GM06990 (cell line): ENCODE results near the gene GIMAP8.
A peak's percentile ranks its signal among the peaks of the same experiment; 100 is the strongest.

Experiments
- DNase-seq: peaks from one replicate; pipeline ENCODE4 v3.0.0-alpha.2; 2011; ENCODE audit not compliant: insufficient read length; ENCODE audit errors: extremely low read depth
- H3K27me3 ChIP-seq: replicated peaks from 2 replicates; pipeline ENCODE4 v1.6.0; 2011; ENCODE audit warnings: low read length; ENCODE audit not compliant: control insufficient read depth, insufficient read depth
- H3K36me3 ChIP-seq: 2 replicates; pipeline ENCODE4 v1.5.1; 2011; ENCODE audit warnings: low read length; ENCODE audit not compliant: control insufficient read depth, insufficient read depth
- H3K4me3 ChIP-seq: replicated peaks from 2 replicates; pipeline ENCODE4 v1.5.1; 2011; ENCODE audit warnings: low read depth, mild to moderate bottlenecking, control low read depth, low read length
- TF ChIP-seq, protein P1 (sequence below): IDR thresholded peaks from 2 replicates; pipeline ENCODE4 v1.5.1; 2011; ENCODE audit warnings: low read length, control low read depth, mild to moderate bottlenecking, inconsistent platforms; ENCODE audit not compliant: insufficient read depth, poor library complexity, severe bottlenecking

The GIMAP8 gene

GRCh38 chr7:150511048-150511447 lies 60.6 kb downstream of the GIMAP8 start:
- DNase-seq = no peak
- Histone ChIP-seq H3K4me3 (no peak overlapping the region), H3K27me3 (no peaks in the 10 kb centered on the region), H3K36me3 (no peaks in the 10 kb centered on the region)
- TF ChIP-seq, protein P1, sequence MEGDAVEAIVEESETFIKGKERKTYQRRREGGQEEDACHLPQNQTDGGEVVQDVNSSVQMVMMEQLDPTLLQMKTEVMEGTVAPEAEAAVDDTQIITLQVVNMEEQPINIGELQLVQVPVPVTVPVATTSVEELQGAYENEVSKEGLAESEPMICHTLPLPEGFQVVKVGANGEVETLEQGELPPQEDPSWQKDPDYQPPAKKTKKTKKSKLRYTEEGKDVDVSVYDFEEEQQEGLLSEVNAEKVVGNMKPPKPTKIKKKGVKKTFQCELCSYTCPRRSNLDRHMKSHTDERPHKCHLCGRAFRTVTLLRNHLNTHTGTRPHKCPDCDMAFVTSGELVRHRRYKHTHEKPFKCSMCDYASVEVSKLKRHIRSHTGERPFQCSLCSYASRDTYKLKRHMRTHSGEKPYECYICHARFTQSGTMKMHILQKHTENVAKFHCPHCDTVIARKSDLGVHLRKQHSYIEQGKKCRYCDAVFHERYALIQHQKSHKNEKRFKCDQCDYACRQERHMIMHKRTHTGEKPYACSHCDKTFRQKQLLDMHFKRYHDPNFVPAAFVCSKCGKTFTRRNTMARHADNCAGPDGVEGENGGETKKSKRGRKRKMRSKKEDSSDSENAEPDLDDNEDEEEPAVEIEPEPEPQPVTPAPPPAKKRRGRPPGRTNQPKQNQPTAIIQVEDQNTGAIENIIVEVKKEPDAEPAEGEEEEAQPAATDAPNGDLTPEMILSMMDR = no peak

DNA sequence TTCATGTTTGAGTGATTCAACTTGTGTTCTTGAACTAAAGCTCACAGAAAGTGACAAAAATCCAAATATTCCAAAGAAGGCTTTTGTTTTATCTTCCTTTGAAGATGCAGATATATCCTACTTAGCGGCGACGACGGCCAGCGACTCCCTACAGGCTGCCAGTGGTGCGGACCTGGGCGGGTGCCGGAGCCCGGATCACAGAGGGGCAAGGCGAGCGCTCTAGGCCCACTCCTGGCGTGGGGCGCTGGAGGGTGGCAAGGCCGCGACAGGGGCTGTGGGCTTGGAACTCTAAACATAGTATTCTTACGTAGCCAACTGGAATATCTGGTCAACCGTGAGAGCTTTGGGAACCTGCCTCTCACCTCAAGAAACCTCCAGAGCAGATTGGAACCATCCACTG lies 63.3 kb downstream of the GIMAP8 start:
- no peak overlapping the region for H3K4me3 ChIP-seq
- TF ChIP-seq, protein P1 = no peak
- H3K36me3 ChIP-seq = no peaks in the 10 kb centered on the region
- H3K27me3 ChIP-seq = no peaks in the 10 kb centered on the region
- DNase-seq = no peak

DNA sequence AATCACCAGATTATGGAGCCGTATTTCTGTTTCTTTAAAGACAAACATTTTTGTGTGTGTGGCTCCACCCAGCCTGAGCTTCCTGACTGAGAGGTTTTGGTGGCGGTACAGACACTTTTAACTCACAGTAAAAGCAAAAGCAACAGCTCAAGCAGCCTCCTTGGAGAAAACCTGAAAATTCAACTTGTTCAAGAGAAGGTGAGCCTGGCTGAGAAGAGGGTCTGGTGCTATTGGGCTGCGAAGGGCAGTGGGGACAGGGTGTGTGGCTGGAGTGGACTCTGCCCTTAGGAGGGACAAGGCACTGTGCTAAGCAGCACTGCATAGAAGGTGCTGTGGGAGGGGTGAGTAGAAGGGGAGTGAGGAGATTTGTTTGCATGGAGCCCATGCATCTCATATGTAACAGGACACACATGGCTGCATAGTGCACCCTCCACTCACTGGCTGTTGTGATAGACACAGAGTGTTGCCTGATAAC lies 64.4 kb downstream of the GIMAP8 start, which contains the start of gene GIMAP7:
Gene GIMAP7 (plus strand): TSS at position 125 of the 475 bp plus-strand sequence. CDS start 5,103 bp downstream, outside the sequence.
- TF ChIP-seq, protein P1 = no peak
- Histone ChIP-seq H3K27me3 (no peaks in the 10 kb centered on the region), H3K36me3 (no peaks in the 10 kb centered on the region; the same call in 1 of the 2 replicates), H3K4me3 (peak within 1 kb of the TSS; percentile 66)
- peak; percentile 54 for DNase-seq

GRCh38 chr7:150515248-150516147 lies 65.1 kb downstream of the GIMAP8 start:
- TF ChIP-seq, protein P1 = no peak
- peak overlapping the region; percentile 66 for H3K4me3 ChIP-seq
- H3K36me3 ChIP-seq = peaks cover 3% of the 10 kb centered on the region
- DNase-seq = no peak
- no peaks in the 10 kb centered on the region for H3K27me3 ChIP-seq

- Histone ChIP-seq H3K36me3 (peaks cover 3% of the 10 kb centered on the region), H3K4me3 (peak overlapping the region; percentile 66), H3K27me3 (no peaks in the 10 kb centered on the region)
- no peak for DNase-seq
- TF ChIP-seq, protein P1 = no peak
These were observed 66.7 kb downstream of the GIMAP8 start for GRCh38 chr7:150516956-150517745.
